Measurements from ENCODE around the gene ZCCHC2.

ZCCHC2 gene
- total RNA-seq: 74.6 to 96.3 reads per million in 2 experiments

GRCh38 chr18:62522504-62523254 lies at the start of gene ZCCHC2:
Gene ZCCHC2 (plus strand): TSS chr18:62523025. CDS start chr18:62523425, 400 bp downstream.
- DNase-seq (ENCODE audit: low read depth): peak; percentile 97

- no peak for DNase-seq (ENCODE audit: low read depth)
Measured at GRCh38 chr18:62479574-62479973, 43.3 kb upstream of the ZCCHC2 start.

- DNase-seq (ENCODE audit: low read depth): no peak
Measured at GRCh38 chr18:62480927-62481326, 41.9 kb upstream of the ZCCHC2 start.

- DNase-seq (ENCODE audit: low read depth): no peak
Measured at GRCh38 chr18:62484941-62485340, 37.9 kb upstream of the ZCCHC2 start.

GRCh38 chr18:62485684-62486083 lies 37.1 kb upstream of the ZCCHC2 start:
- DNase-seq (ENCODE audit: low read depth): no peak

GRCh38 chr18:62486290-62486964 lies 36.4 kb upstream of the ZCCHC2 start:
- DNase-seq (ENCODE audit: low read depth): no peak

- no peak for DNase-seq (ENCODE audit: low read depth)
Measured at GRCh38 chr18:62487161-62487560, 35.7 kb upstream of the ZCCHC2 start.

- no peak for DNase-seq (ENCODE audit: low read depth)
Measured at GRCh38 chr18:62490967-62491695, 31.7 kb upstream of the ZCCHC2 start.

- DNase-seq (ENCODE audit: low read depth): no peak
Measured at GRCh38 chr18:62493033-62493862, 29.6 kb upstream of the ZCCHC2 start.

GRCh38 chr18:62494764-62495163 lies 28.1 kb upstream of the ZCCHC2 start:
- no peak for DNase-seq (ENCODE audit: low read depth)

GRCh38 chr18:62496262-62496661 lies 26.6 kb upstream of the ZCCHC2 start:
- DNase-seq (ENCODE audit: low read depth): no peak

- DNase-seq (ENCODE audit: low read depth): no peak
Measured at GRCh38 chr18:62497190-62497772, 25.5 kb upstream of the ZCCHC2 start.

GRCh38 chr18:62498616-62499262 lies 24.1 kb upstream of the ZCCHC2 start:
- no peak for DNase-seq (ENCODE audit: low read depth)

- DNase-seq (ENCODE audit: low read depth): no peak
Measured at GRCh38 chr18:62499263-62499650, 23.6 kb upstream of the ZCCHC2 start.

- DNase-seq (ENCODE audit: low read depth): no peak
Measured at GRCh38 chr18:62500174-62500573, 22.7 kb upstream of the ZCCHC2 start.

GRCh38 chr18:62500966-62501591 lies 21.7 kb upstream of the ZCCHC2 start:
- no peak for DNase-seq (ENCODE audit: low read depth)

GRCh38 chr18:62505669-62506494 lies 16.9 kb upstream of the ZCCHC2 start:
- DNase-seq (ENCODE audit: low read depth): no peak

- DNase-seq (ENCODE audit: low read depth): no peak
Measured at GRCh38 chr18:62506495-62507143, 16.2 kb upstream of the ZCCHC2 start.

- no peak for DNase-seq (ENCODE audit: low read depth)
Measured at GRCh38 chr18:62509779-62510178, 13.0 kb upstream of the ZCCHC2 start.
